HG02970 (cell line): ENCODE measurements around the gene ETF1.
A peak's percentile ranks its signal among the peaks of the same experiment; 100 is the strongest.

Experiments
- ATAC-seq: cut with Tn5 transposase; IDR thresholded peaks from one replicate; pipeline ENCODE4 v1.9.1; 2021; ENCODE audit warnings: mild to moderate bottlenecking, moderate library complexity, moderate number of reproducible peaks; ENCODE audit not compliant: unreplicated experiment, low FRiP score

Gene ETF1

GRCh38 chr5:138542956-138543729, at the start of gene ETF1:
Gene ETF1, minus strand, starts transcription at chr5:138543236. Its CDS starts 318 bp downstream, at chr5:138542918.
- peak; percentile 94 for ATAC-seq

DNA sequence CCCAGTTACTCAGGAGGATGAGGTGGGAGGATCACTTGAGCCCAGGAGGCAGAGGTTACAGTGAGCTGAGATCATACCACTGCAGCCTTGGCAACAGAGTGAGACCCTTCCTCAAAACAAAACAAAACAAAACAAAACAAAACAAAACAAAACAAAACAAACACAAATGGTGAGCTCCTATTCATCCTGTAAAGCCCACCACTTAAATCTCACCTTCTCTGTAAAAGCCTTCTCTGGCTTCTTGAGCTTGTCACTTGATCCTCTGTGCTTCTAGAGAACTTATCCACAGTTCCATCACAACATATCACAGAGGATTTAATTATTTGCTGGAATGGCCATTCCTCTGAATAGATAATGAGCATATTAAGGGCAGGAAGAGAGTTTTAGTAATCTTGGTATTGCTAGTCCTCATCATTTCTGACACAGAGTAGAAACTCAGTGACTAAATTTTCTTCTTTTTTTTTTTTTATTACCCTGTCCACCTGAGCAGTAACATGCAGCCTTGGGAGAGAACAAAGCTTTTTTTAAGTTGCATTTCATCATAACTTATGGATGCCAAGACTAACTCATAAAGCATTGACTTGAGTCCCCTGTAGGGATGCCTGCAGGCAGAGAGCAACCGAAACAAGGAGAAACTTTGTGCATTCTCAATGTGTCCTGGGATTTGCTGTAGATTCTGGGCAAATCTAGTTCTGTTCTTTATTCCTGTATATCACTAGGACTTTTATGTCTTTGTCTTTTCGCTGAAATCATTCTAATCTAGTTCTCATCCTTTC, 45.2 kb upstream of the ETF1 start:
- no peak for ATAC-seq

- ATAC-seq, result no peak
Observed at GRCh38 chr5:138585157-138585556, 42.1 kb upstream of the ETF1 start.

- no peak for ATAC-seq
Observed at GRCh38 chr5:138583984-138584637, 41.1 kb upstream of the ETF1 start.

DNA sequence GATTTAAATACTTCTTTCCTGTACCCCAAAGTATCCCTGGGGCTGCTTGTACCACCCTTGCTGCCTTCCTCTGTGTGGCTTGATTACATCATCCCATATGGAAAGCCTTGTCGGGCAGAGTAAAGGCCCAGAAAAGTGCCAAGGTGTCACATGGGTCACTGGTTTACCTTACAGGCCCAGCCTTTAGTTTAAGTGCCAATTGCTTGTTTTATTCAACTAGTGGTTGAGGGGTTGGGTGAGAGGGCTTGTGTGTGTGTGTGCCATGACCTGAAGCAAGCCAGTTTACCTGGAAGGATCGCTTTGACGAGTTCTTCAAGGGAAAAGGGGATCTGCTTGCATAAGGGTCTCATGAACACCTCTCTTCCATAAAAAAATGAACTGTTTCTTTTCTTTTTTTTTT, 39.9 kb upstream of the ETF1 start:
- ATAC-seq, result no peak

- ATAC-seq, result no peak
Observed at GRCh38 chr5:138580777-138581176, 37.7 kb upstream of the ETF1 start.

DNA sequence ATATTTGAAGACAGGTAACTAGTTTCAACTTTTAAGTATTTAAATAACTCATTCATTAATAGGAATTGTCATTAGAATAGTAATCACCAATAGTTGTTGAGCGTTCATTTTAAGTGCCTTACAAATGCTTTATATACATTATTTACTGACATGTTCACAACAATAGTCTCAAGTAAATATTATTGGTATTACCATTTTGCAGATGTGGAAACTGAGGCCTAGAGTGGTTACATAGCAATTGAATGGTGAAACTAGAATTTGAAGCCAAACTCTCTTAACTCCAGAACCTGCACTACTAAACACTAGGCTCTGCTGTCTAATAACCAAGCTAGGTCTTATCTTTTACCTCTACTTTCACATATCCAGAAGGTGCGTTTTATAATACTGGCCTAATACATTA, 37.0 kb upstream of the ETF1 start:
- ATAC-seq, result no peak

DNA sequence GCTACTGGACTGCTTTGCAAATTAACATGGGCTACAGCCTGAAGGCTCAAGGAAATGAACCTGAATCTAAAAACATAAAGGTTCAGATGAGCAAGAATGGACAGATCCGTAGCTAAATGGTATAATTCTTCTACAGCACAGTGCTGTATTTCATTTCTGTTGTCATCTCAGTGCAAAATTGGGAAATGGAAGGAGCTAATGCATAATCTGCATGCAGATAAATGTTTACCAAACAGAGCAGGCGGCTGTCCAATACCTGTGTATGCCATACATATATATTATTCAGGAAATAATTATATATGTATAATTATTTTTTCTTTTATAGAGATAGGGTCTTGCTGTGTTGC, 36.5 kb upstream of the ETF1 start:
- no peak for ATAC-seq

- ATAC-seq, result no peak
Observed at GRCh38 chr5:138577452-138577851, 34.4 kb upstream of the ETF1 start.

- ATAC-seq, result peak; percentile 88
Observed at GRCh38 chr5:138575194-138576015, 32.4 kb upstream of the ETF1 start, which contains the start of gene HSPA9. Gene HSPA9, minus strand, starts transcription at chr5:138575401. Its CDS starts 83 bp downstream, at chr5:138575318.

- ATAC-seq, result no peak
Observed at GRCh38 chr5:138574744-138575193, 31.7 kb upstream of the ETF1 start.

DNA sequence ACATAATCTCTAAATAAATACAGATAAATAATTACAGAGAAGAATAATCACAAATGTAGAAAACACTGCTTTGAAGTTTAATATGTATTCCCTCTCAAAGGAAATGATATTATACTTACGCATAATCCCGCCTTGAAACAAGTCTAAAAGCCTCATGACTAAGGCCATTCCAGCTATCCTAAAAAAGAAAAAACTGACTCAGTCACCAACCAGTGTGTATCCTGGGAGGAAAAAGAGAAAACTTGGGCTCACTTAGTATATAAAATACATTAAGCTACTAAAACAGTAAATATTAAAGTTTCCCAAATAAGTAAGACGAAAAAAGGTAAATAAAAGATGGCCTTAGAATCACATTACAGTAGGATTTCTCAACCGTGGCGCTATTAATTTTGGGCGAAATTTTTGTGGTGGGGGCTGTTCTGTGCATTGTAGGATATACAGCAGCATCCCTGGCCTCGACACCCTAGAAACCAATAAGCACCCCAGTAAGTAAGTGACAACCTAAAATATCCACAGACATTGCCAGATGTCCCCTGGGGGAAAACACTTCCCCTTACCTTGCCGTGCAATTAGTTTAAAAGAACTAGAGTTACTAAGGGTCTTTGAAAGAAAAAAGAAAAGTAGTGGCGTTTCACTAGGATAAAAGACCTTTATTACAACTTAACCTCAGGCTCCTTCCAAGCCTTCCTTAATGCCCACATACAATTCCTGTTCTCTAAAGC, 31.1 kb upstream of the ETF1 start:
- no peak for ATAC-seq

DNA sequence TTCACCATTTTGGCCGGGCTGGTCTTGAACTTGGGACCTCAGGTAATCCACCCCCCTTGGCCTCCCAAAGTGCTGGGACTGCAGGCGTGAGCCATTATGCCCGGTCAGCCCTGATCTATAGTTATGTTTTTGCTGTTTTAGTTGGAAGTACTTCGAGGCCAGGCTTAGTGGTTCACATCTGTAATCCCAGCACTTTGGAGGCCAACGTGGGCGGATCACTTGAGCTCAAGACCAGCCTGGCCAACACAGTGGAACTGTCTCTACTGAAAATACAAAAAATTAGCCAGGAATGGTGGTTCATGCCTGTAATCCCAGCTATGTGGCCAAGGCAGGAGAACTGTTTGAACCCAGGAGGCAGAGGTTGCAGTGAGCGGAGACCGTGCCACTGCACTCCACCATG, 30.2 kb upstream of the ETF1 start:
- no peak for ATAC-seq

- ATAC-seq, result no peak
Observed at GRCh38 chr5:138570871-138571270, 27.8 kb upstream of the ETF1 start.

- ATAC-seq, result no peak
Observed at GRCh38 chr5:138569782-138570181, 26.7 kb upstream of the ETF1 start.

GRCh38 chr5:138568061-138568824, 25.2 kb upstream of the ETF1 start:
- no peak for ATAC-seq

GRCh38 chr5:138566792-138567191, 23.8 kb upstream of the ETF1 start:
- no peak for ATAC-seq

- ATAC-seq, result no peak
Observed at GRCh38 chr5:138565100-138565821, 22.2 kb upstream of the ETF1 start.
